H1 (cell line): ENCODE measurements around the gene AMZ1. TPM values are rescaled to one million over a fixed set of nuclear protein-coding genes. Genes with fewer than 3 reads are reported as not detected.

ENCODE experiments used
- CHD2 ChIP-seq: IDR thresholded peaks from 2 replicates; pipeline ENCODE4 v1.6.1; 2012; ENCODE audit warnings: low read length, improper control_type of control experiment
- EZH2 ChIP-seq: fragments of 200-600 bp; sonication (generic); IDR thresholded peaks from 2 replicates; pipeline ENCODE4 v1.7.1; 2012; ENCODE audit warnings: low read depth, mild to moderate bottlenecking, moderate library complexity, low read length, inconsistent platforms; ENCODE audit not compliant: severe bottlenecking
- GTF2F1 ChIP-seq: IDR thresholded peaks from 2 replicates; pipeline ENCODE4 v1.6.1; 2012; ENCODE audit warnings: low read depth, low read length, improper control_type of control experiment, borderline replicate concordance
- KDM1A ChIP-seq: fragments of 200-600, 300-600 bp; sonication (generic); IDR thresholded peaks from 2 replicates; pipeline ENCODE4 v1.7.1; 2016; ENCODE audit warnings: mild to moderate bottlenecking, low read length, borderline replicate concordance
- MAFK ChIP-seq: IDR thresholded peaks from 2 replicates; pipeline ENCODE4 v1.6.1; 2012; ENCODE audit warnings: low read depth, mild to moderate bottlenecking, improper control_type of control experiment, low read length
- POLR2AphosphoS5 ChIP-seq: IDR thresholded peaks from 2 replicates; pipeline ENCODE4 v1.6.1; 2011; ENCODE audit warnings: low read depth, low read length
- SRF ChIP-seq: IDR thresholded peaks from 2 replicates; pipeline ENCODE4 v1.6.1; 2011; ENCODE audit warnings: mild to moderate bottlenecking, low read depth, low read length, moderate library complexity
- TAF1 ChIP-seq: IDR thresholded peaks from 2 replicates; pipeline ENCODE4 v1.6.1; 2011; ENCODE audit warnings: mild to moderate bottlenecking, low read depth, low read length
- YY1 ChIP-seq: IDR thresholded peaks from 2 replicates; pipeline ENCODE4 v1.6.1; 2011; ENCODE audit warnings: low read depth, mild to moderate bottlenecking, low read length
- polyA plus RNA-seq, 7 experiments: library from polyadenylated mRNA; depleted of rRNA in 3 of 7; stranded (reverse) in 5 of 7; unstranded in 2 of 7; fragments of >200 nt in 5 of 7; fragments of 200-250 nt in 2 of 7; gene quantifications; 1 replicate in 5 of 7; 2 replicates in 1 of 7; 4 replicates in 1 of 7; pipeline versions ENCODE4 v1.2.1 to v1.2.3, GENCODE V29; 2011 to 2013; ENCODE audit warnings: missing spikeins in 2 of 7, mixed read lengths in 2 of 7
- total RNA-seq: library from RNA; stranded (reverse); fragmentation: NEBNext Ultra II Directional; extraction: Animal tissue kit (Norgen Biotek cat#: 25700); gene quantifications from 2 replicates; pipeline ENCODE4 v1.2.1, GENCODE V29; 2021

Gene AMZ1
- total and polyA plus RNA-seq, 2 of the 8 experiments (the other 6 are each of a cell fraction or from before 2014, with no cell fraction given) = 0.59 to 1.4 TPM

GRCh38 chr7:2681929-2682799 is 5.8 kb upstream of the AMZ1 start (continued):
- TF ChIP-seq SRF (no peak), POLR2AphosphoS5 (no peak), YY1 (no peak), CHD2 (no peak), GTF2F1 (no peak), MAFK (no peak), EZH2 (no peak), TAF1 (no peak), KDM1A (no peak)
- TF ChIP-seq, all 59 proteins: peak for 0
